AG04450 (cell line): Measurements from ENCODE around the gene GZMA. TPM values are rescaled to one million over a fixed set of nuclear protein-coding genes. Genes with fewer than 3 reads are reported as not detected.

Source experiments
- CTCF ChIA-PET: fragments of 300-600, 350-600 bp; formaldehyde crosslinking; extraction: SDS; loops from one replicate; lab custom pipeline; 2022; ENCODE audit warnings: antibody characterized with exemption, inconsistent platforms; lab: Charles Lee
- POLR2A ChIA-PET: fragments of 350-600 bp; formaldehyde crosslinking; extraction: SDS; loops from one replicate; lab custom pipeline; 2021; ENCODE audit warnings: antibody characterized with exemption, inconsistent platforms; lab: Yijun Ruan, JAX
- DNase-seq: peaks from one replicate; pipeline ENCODE4 v3.0.0-alpha.2; 2011; ENCODE audit warnings: low read depth, low spot score
- H3K27ac ChIP-seq: one replicate; pipeline ENCODE4 v1.5.1; 2012; ENCODE audit warnings: low read depth, low read length, control low read depth
- H3K27me3 ChIP-seq: one replicate; pipeline ENCODE4 v1.6.0; 2012; ENCODE audit warnings: low read length; ENCODE audit not compliant: control insufficient read depth, insufficient read depth
- H3K4me3 ChIP-seq: 2 replicates; pipeline ENCODE4 v1.5.1; 2011; ENCODE audit warnings: mild to moderate bottlenecking, low read depth, low read length, control low read depth
- H3K9me3 ChIP-seq: 2 replicates; pipeline ENCODE4 v1.5.1; 2012; ENCODE audit warnings: low read length; ENCODE audit not compliant: control insufficient read depth, insufficient read depth
- polyA plus RNA-seq: library from polyadenylated mRNA; depleted of rRNA; stranded (reverse); fragments of >200 nt; gene quantifications from 2 replicates; pipeline ENCODE4 v1.2.3, GENCODE V29; 2011
- TF ChIP-seq, protein P1 (sequence below): IDR thresholded peaks from 2 replicates; pipeline ENCODE4 v1.5.1; 2011; ENCODE audit warnings: low read depth, low read length, control low read depth, inconsistent platforms

Gene GZMA
- polyA plus RNA-seq, 1 experiment: not detected

DNA sequence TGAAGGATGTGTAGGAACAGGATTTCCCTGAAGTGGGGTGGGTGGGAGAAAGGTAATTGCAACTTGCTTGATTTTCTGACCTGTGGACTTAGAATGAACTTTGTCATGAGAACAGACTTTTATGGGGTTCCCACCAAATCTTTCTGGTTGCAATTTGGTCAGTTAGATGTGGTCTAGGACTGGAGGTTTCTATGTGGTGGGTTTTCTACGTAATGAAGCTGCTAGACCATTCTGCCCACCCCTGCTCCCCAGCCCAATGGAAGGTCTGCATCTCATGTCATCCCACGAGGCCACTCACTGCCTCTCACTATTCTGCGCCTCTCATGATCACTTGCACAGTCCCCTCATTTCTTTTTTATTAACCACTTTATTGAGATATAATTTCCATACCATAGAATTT, 37.9 kb upstream of the GZMA start:
- TF ChIP-seq, protein P1, sequence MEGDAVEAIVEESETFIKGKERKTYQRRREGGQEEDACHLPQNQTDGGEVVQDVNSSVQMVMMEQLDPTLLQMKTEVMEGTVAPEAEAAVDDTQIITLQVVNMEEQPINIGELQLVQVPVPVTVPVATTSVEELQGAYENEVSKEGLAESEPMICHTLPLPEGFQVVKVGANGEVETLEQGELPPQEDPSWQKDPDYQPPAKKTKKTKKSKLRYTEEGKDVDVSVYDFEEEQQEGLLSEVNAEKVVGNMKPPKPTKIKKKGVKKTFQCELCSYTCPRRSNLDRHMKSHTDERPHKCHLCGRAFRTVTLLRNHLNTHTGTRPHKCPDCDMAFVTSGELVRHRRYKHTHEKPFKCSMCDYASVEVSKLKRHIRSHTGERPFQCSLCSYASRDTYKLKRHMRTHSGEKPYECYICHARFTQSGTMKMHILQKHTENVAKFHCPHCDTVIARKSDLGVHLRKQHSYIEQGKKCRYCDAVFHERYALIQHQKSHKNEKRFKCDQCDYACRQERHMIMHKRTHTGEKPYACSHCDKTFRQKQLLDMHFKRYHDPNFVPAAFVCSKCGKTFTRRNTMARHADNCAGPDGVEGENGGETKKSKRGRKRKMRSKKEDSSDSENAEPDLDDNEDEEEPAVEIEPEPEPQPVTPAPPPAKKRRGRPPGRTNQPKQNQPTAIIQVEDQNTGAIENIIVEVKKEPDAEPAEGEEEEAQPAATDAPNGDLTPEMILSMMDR: no peak
- Histone ChIP-seq H3K27me3 (peaks cover 3% of the 10 kb centered on the region), H3K9me3 (no peaks in the 10 kb centered on the region), H3K27ac (no peak overlapping the region), H3K4me3 (no peak overlapping the region)
- no peak for DNase-seq
- POLR2A ChIA-PET: no interaction called here
- CTCF ChIA-PET: no interaction called here

GRCh38 chr5:55066277-55066676, 36.2 kb upstream of the GZMA start:
- Histone ChIP-seq H3K27ac (no peak overlapping the region), H3K27me3 (peaks cover 9% of the 10 kb centered on the region), H3K9me3 (no peaks in the 10 kb centered on the region), H3K4me3 (no peak overlapping the region)
- DNase-seq: no peak
- POLR2A ChIA-PET: no interaction called here
- CTCF ChIA-PET: no interaction called here
- TF ChIP-seq, protein P1: no peak

- DNase-seq: no peak
- Histone ChIP-seq H3K9me3 (no peaks in the 10 kb centered on the region), H3K27me3 (peaks cover 16% of the 10 kb centered on the region), H3K27ac (no peak overlapping the region), H3K4me3 (no peak overlapping the region)
- CTCF ChIA-PET: interaction anchor here (1.0 kb wide), 1 partner anchor 126 kb away, joined by 3 read pairs; no protein-coding TSS in a partner anchor
- POLR2A ChIA-PET: no interaction called here
- TF ChIP-seq, protein P1: no peak
These were observed 31.5 kb upstream of the GZMA start for GRCh38 chr5:55070968-55071367.

GRCh38 chr5:55071413-55071812, 31.0 kb upstream of the GZMA start:
- DNase-seq: no peak
- TF ChIP-seq, protein P1: no peak
- Histone ChIP-seq H3K27me3 (peaks cover 14% of the 10 kb centered on the region), H3K4me3 (no peak overlapping the region), H3K27ac (no peak overlapping the region), H3K9me3 (no peaks in the 10 kb centered on the region)
- ChIA-PET CTCF (interaction anchor here (1.0 to 1.3 kb wide), 2 partner anchors 34 to 127 kb away, joined by 3 read pairs; no protein-coding TSS in a partner anchor), POLR2A (no interaction called here)

- Histone ChIP-seq H3K27ac (no peak overlapping the region), H3K9me3 (no peaks in the 10 kb centered on the region), H3K27me3 (peaks cover 14% of the 10 kb centered on the region), H3K4me3 (no peak overlapping the region)
- TF ChIP-seq, protein P1: no peak
- CTCF ChIA-PET: interaction anchor here (1.3 kb wide), 1 partner anchor 36 kb away, joined by 3 read pairs; no protein-coding TSS in a partner anchor
- DNase-seq: no peak
- POLR2A ChIA-PET: no interaction called here
These were observed 29.8 kb upstream of the GZMA start for GRCh38 chr5:55072666-55073065.
